ENCODE results near the gene ASB7. TPM values are rescaled to one million over a fixed set of nuclear protein-coding genes. Genes with fewer than 3 reads are reported as not detected.
A peak's percentile ranks its signal among the peaks of the same experiment; 100 is the strongest.

ASB7 gene
- polyA plus RNA-seq, 3 donors: 5.3 to 9.8 (median 7.6) TPM

GRCh38 chr15:100570735-100571313 lies 31.6 kb upstream of the ASB7 start:
- peaks cover 50 to 61% of the 10 kb centered on the region in 2 donors for H3K36me3 Mint-ChIP-seq
- H2AFZ ChIP-seq (ENCODE audit: insufficient read depth, low read depth, low read length, poor library complexity, severe bottlenecking): no peak overlapping the region
- WGBS (ENCODE audit: insufficient coverage): no CpG with 5 or more reads among the region's 4 CpGs
- H3K36me3 ChIP-seq (replicated peaks in 1 of 2; ENCODE audit: control insufficient read depth in 1 of 2, insufficient read depth in 2 of 2, low read length in 2 of 2): peaks cover 23 to 62% of the 10 kb centered on the region in 2 donors
- no peak overlapping the region for H3K4me2 ChIP-seq (replicated peaks; ENCODE audit: extremely low read depth, low read length, poor library complexity, severe bottlenecking)
- peaks cover 1% of the 10 kb centered on the region for H3K4me1 Mint-ChIP-seq
- H3K9ac ChIP-seq (ENCODE audit: insufficient read depth, low read length, poor library complexity, severe bottlenecking): no peak overlapping the region
- TF ChIP-seq CTCF (IDR thresholded peaks at IDR 0.05): no peak
- no peak overlapping the region for H3K4me3 Mint-ChIP-seq
- no peaks in the 10 kb centered on the region for H4K20me1 ChIP-seq (ENCODE audit: insufficient read depth, low read length)
- DNase-seq: no peak
- intact Hi-C loops (cut with micrococcal nuclease): loop anchor here (5.0 kb wide), 2 partner anchors 224 to 229 kb away; partner anchors contain the start of gene ADAMTS17 (in 1 of the 2)
- H3K9me3 ChIP-seq (replicated peaks in 1 of 2; ENCODE audit: control insufficient read depth in 1 of 2, insufficient read depth in 1 of 2, low read length in 2 of 2): no peaks in the 10 kb centered on the region
- H3K79me2 ChIP-seq (ENCODE audit: insufficient read depth, low read length): no peaks in the 10 kb centered on the region
- no peak overlapping the region for H3K4me3 ChIP-seq (replicated peaks in 1 of 3; ENCODE audit: low read depth in 2 of 3, low read length in 3 of 3)
- H3K27ac ChIP-seq (ENCODE audit: low read depth in 1 of 2, low read length in 2 of 2): no peak overlapping the region
- H3K27me3 Mint-ChIP-seq (ENCODE audit: low read depth in 3 of 3): no peaks in the 10 kb centered on the region
- peaks cover 2 to 4% of the 10 kb centered on the region in 2 donors for H3K4me1 ChIP-seq (ENCODE audit: control insufficient read depth in 1 of 2, insufficient read depth in 2 of 2, low read length in 2 of 2)
- no peaks in the 10 kb centered on the region for H3K9me3 Mint-ChIP-seq
- no peaks in the 10 kb centered on the region for H3K27me3 ChIP-seq (ENCODE audit: control insufficient read depth in 2 of 2, insufficient read depth in 2 of 2, low read length in 2 of 2)
- H3K27ac Mint-ChIP-seq: peak overlapping the region in 1 of 7 donors; percentile 54

- intact Hi-C loops (cut with micrococcal nuclease): loop anchor here (5.0 kb wide), 2 partner anchors 224 to 229 kb away; partner anchors contain the start of gene ADAMTS17 (in 1 of the 2)
- no peak overlapping the region for H3K27ac ChIP-seq (ENCODE audit: low read depth in 1 of 2, low read length in 2 of 2)
Measured at GRCh38 chr15:100571592-100572167, 30.7 kb upstream of the ASB7 start.

More at GRCh38 chr15:100571592-100572167, 30.7 kb upstream of the ASB7 start:
- Histone ChIP-seq H2AFZ (ENCODE audit: insufficient read depth, low read depth, low read length, poor library complexity, severe bottlenecking) (no peak overlapping the region), H3K4me2 (replicated peaks; ENCODE audit: extremely low read depth, low read length, poor library complexity, severe bottlenecking) (no peak overlapping the region), H3K9me3 (replicated peaks in 1 of 2; ENCODE audit: control insufficient read depth in 1 of 2, insufficient read depth in 1 of 2, low read length in 2 of 2) (no peaks in the 10 kb centered on the region), H3K4me1 (ENCODE audit: control insufficient read depth in 1 of 2, insufficient read depth in 2 of 2, low read length in 2 of 2) (no peaks in the 10 kb centered on the region), H3K4me3 (replicated peaks in 1 of 3; ENCODE audit: low read depth in 2 of 3, low read length in 3 of 3) (no peak overlapping the region), H3K9ac (ENCODE audit: insufficient read depth, low read length, poor library complexity, severe bottlenecking) (no peak overlapping the region), H3K36me3 (replicated peaks in 1 of 2; ENCODE audit: control insufficient read depth in 1 of 2, insufficient read depth in 2 of 2, low read length in 2 of 2) (peaks cover 23 to 62% of the 10 kb centered on the region in 2 donors), H3K27me3 (ENCODE audit: control insufficient read depth in 2 of 2, insufficient read depth in 2 of 2, low read length in 2 of 2) (no peaks in the 10 kb centered on the region), H4K20me1 (ENCODE audit: insufficient read depth, low read length) (no peaks in the 10 kb centered on the region), H3K79me2 (ENCODE audit: insufficient read depth, low read length) (no peaks in the 10 kb centered on the region)
- Mint-ChIP-seq H3K27ac (no peak overlapping the region), H3K4me3 (no peak overlapping the region), H3K27me3 (ENCODE audit: low read depth in 3 of 3) (no peaks in the 10 kb centered on the region), H3K36me3 (peaks cover 56 to 64% of the 10 kb centered on the region in 2 donors), H3K9me3 (no peaks in the 10 kb centered on the region), H3K4me1 (no peaks in the 10 kb centered on the region)
- no peak for DNase-seq
- no peak for TF ChIP-seq CTCF (IDR thresholded peaks at IDR 0.05)
- WGBS (ENCODE audit: insufficient coverage): 78% methylated on average over 3 of the region's 6 CpGs

All from CD14-positive monocyte (primary cell).